Loucy (cell line): Measurements from ENCODE around the gene APPL2.

Experiments used
- H2AFZ ChIP-seq: fragments of 200-600 bp; sonication (generic); 2 replicates; pipeline ENCODE4 v1.6.0; 2016; ENCODE audit warnings: antibody characterized with exemption, mild to moderate bottlenecking, low read length, moderate library complexity
- H3F3A ChIP-seq: fragments of 200-600 bp; 2 replicates; pipeline ENCODE4 v1.6.0; 2016; ENCODE audit warnings: antibody characterized with exemption, low read depth, mild to moderate bottlenecking
- H3K27me3 ChIP-seq: fragments of 200-600 bp; sonication (generic); 2 replicates; pipeline ENCODE4 v1.6.1; 2014; ENCODE audit warnings: low read length, mild to moderate bottlenecking; ENCODE audit not compliant: insufficient read depth, poor library complexity, severe bottlenecking
- H3K36me3 ChIP-seq: fragments of 200-600 bp; sonication (generic); 2 replicates; pipeline ENCODE4 v1.6.1; 2016; ENCODE audit warnings: low read length; ENCODE audit not compliant: insufficient read depth
- H3K4me1 ChIP-seq: fragments of 200-600 bp; sonication (generic); 2 replicates; pipeline ENCODE4 v1.5.1; 2014; ENCODE audit warnings: low read length, mild to moderate bottlenecking; ENCODE audit not compliant: insufficient read depth, poor library complexity, severe bottlenecking
- H3K4me2 ChIP-seq: fragments of 200-600 bp; sonication (generic); 2 replicates; pipeline ENCODE4 v1.6.0; 2014; ENCODE audit warnings: antibody characterized with exemption, low read length, low read depth, mild to moderate bottlenecking; ENCODE audit not compliant: poor library complexity, severe bottlenecking
- H3K4me3 ChIP-seq: fragments of 200-600 bp; sonication (generic); 2 replicates; pipeline ENCODE4 v1.5.1; 2014; ENCODE audit warnings: low read length, mild to moderate bottlenecking, mixed read lengths; ENCODE audit not compliant: poor library complexity, severe bottlenecking
- H3K79me2 ChIP-seq: fragments of 200-600 bp; sonication (generic); 2 replicates; pipeline ENCODE4 v1.6.1; 2014; ENCODE audit warnings: low read length; ENCODE audit not compliant: insufficient read depth
- H3K9ac ChIP-seq: fragments of 200-600 bp; sonication (generic); 2 replicates; pipeline ENCODE4 v1.6.0; 2014; ENCODE audit warnings: mild to moderate bottlenecking, low read depth, low read length, moderate library complexity; ENCODE audit not compliant: poor library complexity, severe bottlenecking
- H3K9me2 ChIP-seq: fragments of 200-600 bp; sonication (generic); replicated peaks from 2 replicates; pipeline ENCODE4 v1.6.1; 2016; ENCODE audit warnings: low read depth, low read length, mixed read lengths
- H3K9me3 ChIP-seq: fragments of 200-600 bp; sonication (generic); 2 replicates; pipeline ENCODE4 v1.6.1; 2014; ENCODE audit warnings: mild to moderate bottlenecking, antibody characterized with exemption, low read length, low read depth; ENCODE audit not compliant: insufficient read depth
- H4K20me1 ChIP-seq: fragments of 200-600 bp; sonication (generic); 2 replicates; pipeline ENCODE4 v1.6.0; 2014; ENCODE audit warnings: antibody characterized with exemption, low read length, mild to moderate bottlenecking; ENCODE audit not compliant: insufficient read depth, poor library complexity, severe bottlenecking
- EZH2phosphoT487 ChIP-seq: fragments of 200-600 bp; IDR thresholded peaks from 2 replicates; pipeline ENCODE4 v1.6.1; 2018; ENCODE audit warnings: antibody characterized with exemption, mild to moderate bottlenecking, moderate library complexity, borderline replicate concordance
- TF ChIP-seq, protein P1 (sequence below): fragments of 200-600 bp; sonication (generic); conservative IDR thresholded peaks from 2 replicates; pipeline ENCODE4 v1.5.1; 2014; ENCODE audit warnings: mild to moderate bottlenecking, antibody characterized with exemption, low read length

Gene APPL2

DNA sequence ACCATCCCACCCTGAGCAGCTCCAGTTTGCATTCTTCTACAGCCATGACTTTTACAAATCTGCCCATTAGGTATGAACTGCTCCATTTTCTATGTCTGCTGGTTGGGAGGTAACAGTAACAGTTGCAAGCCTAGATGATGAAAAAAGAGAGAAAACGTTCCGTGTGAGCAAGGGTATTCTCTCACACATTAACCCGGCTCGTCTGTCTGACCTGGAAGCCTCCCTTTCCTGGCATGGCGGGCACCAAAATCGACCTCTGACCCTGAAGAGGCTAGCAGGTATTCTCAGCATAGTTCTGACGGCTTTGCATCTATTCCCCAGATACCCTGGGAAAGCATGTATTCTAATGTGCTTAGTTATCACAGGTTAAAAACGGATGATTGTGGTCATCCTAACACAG, 31.8 kb downstream of the APPL2 start:
- H3K27me3 ChIP-seq = no peaks in the 10 kb centered on the region
- H2AFZ ChIP-seq = no peak overlapping the region
- peaks cover 9% of the 10 kb centered on the region for H3K4me1 ChIP-seq
- no peaks in the 10 kb centered on the region; the same call in 1 of the 2 replicates for H3K36me3 ChIP-seq
- no peaks in the 10 kb centered on the region for H3K9me3 ChIP-seq
- no peak overlapping the region for H3K9ac ChIP-seq
- H3K9me2 ChIP-seq = no peaks in the 10 kb centered on the region
- TF ChIP-seq, protein P1, sequence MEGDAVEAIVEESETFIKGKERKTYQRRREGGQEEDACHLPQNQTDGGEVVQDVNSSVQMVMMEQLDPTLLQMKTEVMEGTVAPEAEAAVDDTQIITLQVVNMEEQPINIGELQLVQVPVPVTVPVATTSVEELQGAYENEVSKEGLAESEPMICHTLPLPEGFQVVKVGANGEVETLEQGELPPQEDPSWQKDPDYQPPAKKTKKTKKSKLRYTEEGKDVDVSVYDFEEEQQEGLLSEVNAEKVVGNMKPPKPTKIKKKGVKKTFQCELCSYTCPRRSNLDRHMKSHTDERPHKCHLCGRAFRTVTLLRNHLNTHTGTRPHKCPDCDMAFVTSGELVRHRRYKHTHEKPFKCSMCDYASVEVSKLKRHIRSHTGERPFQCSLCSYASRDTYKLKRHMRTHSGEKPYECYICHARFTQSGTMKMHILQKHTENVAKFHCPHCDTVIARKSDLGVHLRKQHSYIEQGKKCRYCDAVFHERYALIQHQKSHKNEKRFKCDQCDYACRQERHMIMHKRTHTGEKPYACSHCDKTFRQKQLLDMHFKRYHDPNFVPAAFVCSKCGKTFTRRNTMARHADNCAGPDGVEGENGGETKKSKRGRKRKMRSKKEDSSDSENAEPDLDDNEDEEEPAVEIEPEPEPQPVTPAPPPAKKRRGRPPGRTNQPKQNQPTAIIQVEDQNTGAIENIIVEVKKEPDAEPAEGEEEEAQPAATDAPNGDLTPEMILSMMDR = no peak
- no peak for TF ChIP-seq EZH2phosphoT487
- H3K4me3 ChIP-seq = no peak overlapping the region
- H3K4me2 ChIP-seq = no peak overlapping the region
- no peaks in the 10 kb centered on the region for H3F3A ChIP-seq
- H4K20me1 ChIP-seq = no peaks in the 10 kb centered on the region
- no peaks in the 10 kb centered on the region for H3K79me2 ChIP-seq

DNA sequence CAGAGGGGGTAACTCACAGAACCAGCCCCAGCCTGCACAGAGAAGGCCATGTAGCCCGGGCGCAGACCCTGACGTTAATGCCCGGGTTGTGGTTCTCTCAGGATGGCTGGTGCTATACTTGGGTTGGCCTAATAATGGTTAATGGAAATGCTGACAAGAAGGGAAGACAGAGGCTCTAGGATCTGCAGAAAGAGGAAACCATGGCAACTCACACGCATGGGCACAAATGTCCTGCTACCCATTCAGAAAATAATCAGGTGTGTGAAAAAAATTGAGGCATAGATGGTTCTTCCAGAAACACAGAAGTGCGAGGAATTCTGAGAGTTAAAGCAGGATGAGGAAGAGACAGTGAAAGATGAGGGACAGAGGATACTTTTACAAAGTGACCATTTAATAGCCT, 33.8 kb downstream of the APPL2 start:
- no peaks in the 10 kb centered on the region for H3K79me2 ChIP-seq
- no peak overlapping the region for H2AFZ ChIP-seq
- H3K9me2 ChIP-seq = no peaks in the 10 kb centered on the region
- H3F3A ChIP-seq = no peaks in the 10 kb centered on the region
- no peak overlapping the region for H3K4me3 ChIP-seq
- no peaks in the 10 kb centered on the region for H3K9me3 ChIP-seq
- H3K27me3 ChIP-seq = no peaks in the 10 kb centered on the region
- TF ChIP-seq, protein P1 = no peak
- TF ChIP-seq EZH2phosphoT487 = no peak
- no peak overlapping the region for H3K9ac ChIP-seq
- no peaks in the 10 kb centered on the region; the same call in 1 of the 2 replicates for H3K36me3 ChIP-seq
- H3K4me2 ChIP-seq = no peak overlapping the region
- peaks cover 16% of the 10 kb centered on the region for H3K4me1 ChIP-seq
- no peaks in the 10 kb centered on the region for H4K20me1 ChIP-seq

DNA sequence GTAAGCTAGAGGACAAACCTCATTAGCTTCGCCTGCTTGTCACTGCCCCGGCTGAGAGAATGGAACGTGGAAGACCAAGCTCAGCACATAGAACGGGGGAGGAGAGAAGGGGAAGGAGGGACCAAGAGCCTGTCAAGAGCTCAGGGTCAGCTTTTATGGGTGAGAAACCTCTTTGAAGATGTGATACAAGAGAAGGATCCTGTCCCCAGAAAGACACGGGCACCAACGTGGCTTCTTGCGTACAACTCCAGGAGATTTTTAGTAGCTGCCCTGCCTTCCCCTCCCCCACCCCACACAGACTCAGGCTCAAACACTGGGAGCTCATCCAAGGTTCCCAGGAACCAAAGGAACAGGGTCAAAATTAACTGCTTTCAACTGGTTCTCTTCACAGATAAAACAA, 34.7 kb downstream of the APPL2 start:
- no peak for TF ChIP-seq EZH2phosphoT487
- TF ChIP-seq, protein P1 = no peak
- H2AFZ ChIP-seq = no peak overlapping the region
- H3K9me3 ChIP-seq = no peaks in the 10 kb centered on the region
- H3K4me3 ChIP-seq = no peak overlapping the region
- no peaks in the 10 kb centered on the region for H3K27me3 ChIP-seq
- no peaks in the 10 kb centered on the region for H3K79me2 ChIP-seq
- H4K20me1 ChIP-seq = no peaks in the 10 kb centered on the region
- no peaks in the 10 kb centered on the region; the same call in 1 of the 2 replicates for H3K36me3 ChIP-seq
- H3K4me2 ChIP-seq = no peak overlapping the region
- no peaks in the 10 kb centered on the region for H3K9me2 ChIP-seq
- no peaks in the 10 kb centered on the region for H3F3A ChIP-seq
- peaks cover 16% of the 10 kb centered on the region for H3K4me1 ChIP-seq
- no peak overlapping the region for H3K9ac ChIP-seq
